GM12875 (cell line): Measurements from ENCODE around the gene PI4KA.

ENCODE experiments used
- H3K4me3 ChIP-seq: one replicate; pipeline ENCODE4 v1.5.1; 2011; ENCODE audit warnings: low read depth, low read length, control low read depth
- CTCF ChIP-seq: IDR thresholded peaks from 2 replicates; pipeline ENCODE4 v1.5.1; 2011; ENCODE audit warnings: low read depth, mild to moderate bottlenecking, control low read depth, inconsistent platforms, low read length, moderate library complexity, borderline replicate concordance; ENCODE audit not compliant: insufficient read depth

Gene PI4KA

GRCh38 chr22:20793748-20794649 is 64.6 kb downstream of the PI4KA start:
- no peak overlapping the region for H3K4me3 ChIP-seq
- TF ChIP-seq CTCF, result no peak

- TF ChIP-seq CTCF, result no peak
- H3K4me3 ChIP-seq, result no peak overlapping the region
These were observed 65.5 kb downstream of the PI4KA start for GRCh38 chr22:20792966-20793728.

- H3K4me3 ChIP-seq, result no peak overlapping the region
- TF ChIP-seq CTCF, result no peak
These were observed 66.2 kb downstream of the PI4KA start for GRCh38 chr22:20792221-20792965.

GRCh38 chr22:20788627-20789344 is 69.8 kb downstream of the PI4KA start:
- TF ChIP-seq CTCF, result no peak
- no peak overlapping the region for H3K4me3 ChIP-seq

- TF ChIP-seq CTCF, result no peak
- no peak overlapping the region for H3K4me3 ChIP-seq
These were observed 70.6 kb downstream of the PI4KA start for GRCh38 chr22:20787746-20788626.

- TF ChIP-seq CTCF, result no peak
- no peak overlapping the region for H3K4me3 ChIP-seq
These were observed 71.4 kb downstream of the PI4KA start for GRCh38 chr22:20787223-20787622.
